DMS79 treated with DMSO at 0.1 percent for 48 hours (cell line): ENCODE measurements around the gene VAMP8.

Source experiments
- DNase-seq: peaks from one replicate; lab custom pipeline; 2025; lab: John Stamatoyannopoulos, UW

Gene VAMP8

GRCh38 chr2:85619617-85620016, 42.2 kb downstream of the VAMP8 start:
- no peak for DNase-seq

DNA sequence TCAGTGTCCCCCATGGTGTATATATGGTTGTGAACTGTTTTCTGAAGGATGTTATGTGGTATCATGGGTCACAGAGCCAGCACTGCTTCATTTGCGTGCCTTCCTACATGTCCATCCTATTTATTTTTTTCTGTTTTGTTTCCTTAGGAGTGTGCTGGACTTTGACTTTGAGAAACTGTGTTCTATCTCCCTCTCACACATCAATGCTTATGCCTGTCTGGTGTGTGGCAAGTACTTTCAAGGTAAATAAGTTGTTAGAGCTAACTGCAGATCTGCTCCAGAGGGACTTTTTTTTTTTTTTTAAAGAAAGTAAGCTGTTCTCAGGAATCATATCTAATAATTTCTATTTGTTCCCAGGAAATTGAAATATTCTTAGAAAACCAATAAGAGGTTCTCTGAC, 44.0 kb downstream of the VAMP8 start:
- no peak for DNase-seq

GRCh38 chr2:85623991-85624390, 46.6 kb downstream of the VAMP8 start:
- no peak for DNase-seq

GRCh38 chr2:85628658-85629057, 51.3 kb downstream of the VAMP8 start:
- DNase-seq: no peak

GRCh38 chr2:85631316-85631715, 53.9 kb downstream of the VAMP8 start:
- DNase-seq: no peak
